ENCODE data around the gene SYT11.
"Not testable (repeated sequence)": the region's sequence is repeated elsewhere in the genome, so short reads cannot be mapped to it uniquely, and the experiment has no call there.

SYT11 gene

GRCh38 chr1:155892796-155893195, 33.4 kb downstream of the SYT11 start:
- Histone ChIP-seq H3K27me3 (ENCODE audit: control insufficient read depth, insufficient read depth, low read length) (no peaks in the 10 kb centered on the region), H3K9me3 (ENCODE audit: control insufficient read depth, low read length) (no peaks in the 10 kb centered on the region), H3K4me1 (ENCODE audit: control insufficient read depth, insufficient read depth, low read length) (no peaks in the 10 kb centered on the region), H3K4me3 (ENCODE audit: low read length) (no peak overlapping the region), H3K36me3 (ENCODE audit: control insufficient read depth, insufficient read depth, low read length) (no peaks in the 10 kb centered on the region), H3K9ac (ENCODE audit: low read length) (no peak overlapping the region)

- Histone ChIP-seq H3K36me3 (ENCODE audit: control insufficient read depth, insufficient read depth, low read length) (no peaks in the 10 kb centered on the region), H3K27me3 (ENCODE audit: control insufficient read depth, insufficient read depth, low read length) (no peaks in the 10 kb centered on the region), H3K4me3 (ENCODE audit: low read length) (no peak overlapping the region), H3K9me3 (ENCODE audit: control insufficient read depth, low read length) (no peaks in the 10 kb centered on the region), H3K4me1 (ENCODE audit: control insufficient read depth, insufficient read depth, low read length) (no peaks in the 10 kb centered on the region), H3K9ac (ENCODE audit: low read length) (no peak overlapping the region)
Measured at GRCh38 chr1:155893389-155894142, 34.2 kb downstream of the SYT11 start.

GRCh38 chr1:155895617-155896016, 36.2 kb downstream of the SYT11 start:
- H3K4me1 ChIP-seq (ENCODE audit: control insufficient read depth, insufficient read depth, low read length); H3K27me3 ChIP-seq (ENCODE audit: control insufficient read depth, insufficient read depth, low read length); H3K9me3 ChIP-seq (ENCODE audit: control insufficient read depth, low read length); H3K36me3 ChIP-seq (ENCODE audit: control insufficient read depth, insufficient read depth, low read length); H3K9ac ChIP-seq (ENCODE audit: low read length); H3K4me3 ChIP-seq (ENCODE audit: low read length): not testable (repeated sequence)

- not testable (repeated sequence) for H3K4me3 ChIP-seq (ENCODE audit: low read length); H3K36me3 ChIP-seq (ENCODE audit: control insufficient read depth, insufficient read depth, low read length); H3K9me3 ChIP-seq (ENCODE audit: control insufficient read depth, low read length); H3K9ac ChIP-seq (ENCODE audit: low read length); H3K27me3 ChIP-seq (ENCODE audit: control insufficient read depth, insufficient read depth, low read length); H3K4me1 ChIP-seq (ENCODE audit: control insufficient read depth, insufficient read depth, low read length)
Measured at GRCh38 chr1:155896476-155896875, 37.1 kb downstream of the SYT11 start.

GRCh38 chr1:155897746-155898145, 38.4 kb downstream of the SYT11 start:
- no peak overlapping the region for H3K4me3 ChIP-seq (ENCODE audit: low read length)
- no peaks in the 10 kb centered on the region for H3K36me3 ChIP-seq (ENCODE audit: control insufficient read depth, insufficient read depth, low read length)
- no peak overlapping the region for H3K9ac ChIP-seq (ENCODE audit: low read length)
- no peaks in the 10 kb centered on the region for H3K4me1 ChIP-seq (ENCODE audit: control insufficient read depth, insufficient read depth, low read length)
- H3K9me3 ChIP-seq (ENCODE audit: control insufficient read depth, low read length): no peaks in the 10 kb centered on the region
- no peaks in the 10 kb centered on the region for H3K27me3 ChIP-seq (ENCODE audit: control insufficient read depth, insufficient read depth, low read length)

- Histone ChIP-seq H3K9me3 (ENCODE audit: control insufficient read depth, low read length) (no peaks in the 10 kb centered on the region), H3K9ac (ENCODE audit: low read length) (no peak overlapping the region), H3K4me3 (ENCODE audit: low read length) (no peak overlapping the region), H3K27me3 (ENCODE audit: control insufficient read depth, insufficient read depth, low read length) (no peaks in the 10 kb centered on the region), H3K4me1 (ENCODE audit: control insufficient read depth, insufficient read depth, low read length) (no peaks in the 10 kb centered on the region), H3K36me3 (ENCODE audit: control insufficient read depth, insufficient read depth, low read length) (no peaks in the 10 kb centered on the region)
Measured at GRCh38 chr1:155898888-155899287, 39.5 kb downstream of the SYT11 start.

GRCh38 chr1:155899683-155900082, 40.3 kb downstream of the SYT11 start:
- no peaks in the 10 kb centered on the region for H3K9me3 ChIP-seq (ENCODE audit: control insufficient read depth, low read length)
- no peak overlapping the region for H3K4me3 ChIP-seq (ENCODE audit: low read length)
- H3K9ac ChIP-seq (ENCODE audit: low read length): no peak overlapping the region
- H3K36me3 ChIP-seq (ENCODE audit: control insufficient read depth, insufficient read depth, low read length): no peaks in the 10 kb centered on the region
- H3K27me3 ChIP-seq (ENCODE audit: control insufficient read depth, insufficient read depth, low read length): no peaks in the 10 kb centered on the region
- no peaks in the 10 kb centered on the region for H3K4me1 ChIP-seq (ENCODE audit: control insufficient read depth, insufficient read depth, low read length)

GRCh38 chr1:155900161-155900560, 40.8 kb downstream of the SYT11 start:
- Histone ChIP-seq H3K27me3 (ENCODE audit: control insufficient read depth, insufficient read depth, low read length) (no peaks in the 10 kb centered on the region), H3K9me3 (ENCODE audit: control insufficient read depth, low read length) (no peaks in the 10 kb centered on the region), H3K36me3 (ENCODE audit: control insufficient read depth, insufficient read depth, low read length) (no peaks in the 10 kb centered on the region), H3K4me3 (ENCODE audit: low read length) (no peak overlapping the region), H3K4me1 (ENCODE audit: control insufficient read depth, insufficient read depth, low read length) (no peaks in the 10 kb centered on the region), H3K9ac (ENCODE audit: low read length) (no peak overlapping the region)

- no peaks in the 10 kb centered on the region for H3K36me3 ChIP-seq (ENCODE audit: control insufficient read depth, insufficient read depth, low read length)
Measured at GRCh38 chr1:155904261-155904660, 44.9 kb downstream of the SYT11 start.

GRCh38 chr1:155909894-155910293, 50.5 kb downstream of the SYT11 start:
- Histone ChIP-seq H3K4me3 (ENCODE audit: low read length) (no peak overlapping the region), H3K4me1 (ENCODE audit: control insufficient read depth, insufficient read depth, low read length) (peaks cover 23% of the 10 kb centered on the region), H3K9ac (ENCODE audit: low read length) (peak overlapping the region; percentile 39), H3K27me3 (ENCODE audit: control insufficient read depth, insufficient read depth, low read length) (no peaks in the 10 kb centered on the region), H3K9me3 (ENCODE audit: control insufficient read depth, low read length) (no peaks in the 10 kb centered on the region), H3K36me3 (ENCODE audit: control insufficient read depth, insufficient read depth, low read length) (no peaks in the 10 kb centered on the region)

More at GRCh38 chr1:155904261-155904660, 44.9 kb downstream of the SYT11 start:
- Histone ChIP-seq H3K4me3 (ENCODE audit: low read length) (no peak overlapping the region), H3K9ac (ENCODE audit: low read length) (no peak overlapping the region), H3K9me3 (ENCODE audit: control insufficient read depth, low read length) (no peaks in the 10 kb centered on the region), H3K4me1 (ENCODE audit: control insufficient read depth, insufficient read depth, low read length) (peaks cover under 1% of the 10 kb centered on the region), H3K27me3 (ENCODE audit: control insufficient read depth, insufficient read depth, low read length) (no peaks in the 10 kb centered on the region)

- H3K9me3 ChIP-seq (ENCODE audit: control insufficient read depth, low read length): no peaks in the 10 kb centered on the region
- H3K9ac ChIP-seq (ENCODE audit: low read length): peak overlapping the region; percentile 87
- H3K4me3 ChIP-seq (ENCODE audit: low read length): peak overlapping the region; percentile 68
- peaks cover 23% of the 10 kb centered on the region for H3K4me1 ChIP-seq (ENCODE audit: control insufficient read depth, insufficient read depth, low read length)
- no peaks in the 10 kb centered on the region for H3K36me3 ChIP-seq (ENCODE audit: control insufficient read depth, insufficient read depth, low read length)
- no peaks in the 10 kb centered on the region for H3K27me3 ChIP-seq (ENCODE audit: control insufficient read depth, insufficient read depth, low read length)
Measured at GRCh38 chr1:155910621-155911121, 51.3 kb downstream of the SYT11 start.

- Histone ChIP-seq H3K27me3 (ENCODE audit: control insufficient read depth, insufficient read depth, low read length) (no peaks in the 10 kb centered on the region), H3K9ac (ENCODE audit: low read length) (peak within 1 kb of the TSS; percentile 87), H3K4me3 (ENCODE audit: low read length) (peak within 1 kb of the TSS; percentile 68), H3K9me3 (ENCODE audit: control insufficient read depth, low read length) (no peaks in the 10 kb centered on the region), H3K4me1 (ENCODE audit: control insufficient read depth, insufficient read depth, low read length) (peaks cover 23% of the 10 kb centered on the region), H3K36me3 (ENCODE audit: control insufficient read depth, insufficient read depth, low read length) (no peaks in the 10 kb centered on the region)
Measured at GRCh38 chr1:155911156-155912055, 52.0 kb downstream of the SYT11 start, which contains the start of gene RIT1. RIT1 (minus strand) TSS chr1:155911349; CDS start chr1:155910761, 588 bp downstream.

All from mucosa of stomach (tissue), 1 donor.